CD14-positive monocyte (primary cell): ENCODE measurements around the gene TAF4. TPM values are rescaled to one million over a fixed set of nuclear protein-coding genes. Genes with fewer than 3 reads are reported as not detected.

Experiments used
- DNase-seq, 3 donors: peaks; one replicate each; pipeline ENCODE4 v3.0.0-alpha.2; 2011 to 2022
- H2AFZ ChIP-seq: 2 replicates; pipeline ENCODE4 v1.6.0; 2012; ENCODE audit warnings: mild to moderate bottlenecking, low read depth, low read length, inconsistent platforms; ENCODE audit not compliant: insufficient read depth, poor library complexity, severe bottlenecking
- H3K27ac ChIP-seq, 2 donors: 1 replicate in 1 of 2; 2 replicates in 1 of 2; pipeline ENCODE4 v1.5.1; 2012 to 2013; ENCODE audit warnings: low read length in 2 of 2, control low read depth in 1 of 2, inconsistent platforms in 1 of 2, low read depth in 1 of 2, mild to moderate bottlenecking in 1 of 2
- H3K27me3 ChIP-seq, 2 donors: one replicate each; pipeline versions ENCODE4 v1.6.0 to v1.6.1; 2011 to 2013; ENCODE audit warnings: low read length in 2 of 2; ENCODE audit not compliant: control insufficient read depth in 2 of 2, insufficient read depth in 2 of 2
- H3K36me3 ChIP-seq, 2 donors: replicated peaks in 1 of 2; 1 replicate in 1 of 2; 2 replicates in 1 of 2; pipeline versions ENCODE4 v1.5.1 to v1.6.1; 2012 to 2013; ENCODE audit warnings: low read length in 2 of 2, control low read depth in 1 of 2, inconsistent platforms in 1 of 2, mild to moderate bottlenecking in 1 of 2; ENCODE audit not compliant: insufficient read depth in 2 of 2, control insufficient read depth in 1 of 2
- H3K4me1 ChIP-seq, 2 donors: 1 replicate in 1 of 2; 2 replicates in 1 of 2; pipeline versions ENCODE4 v1.5.1 to v1.6.1; 2012 to 2013; ENCODE audit warnings: low read length in 2 of 2, control low read depth in 1 of 2, inconsistent platforms in 1 of 2, mild to moderate bottlenecking in 1 of 2, moderate library complexity in 1 of 2; ENCODE audit not compliant: insufficient read depth in 2 of 2, control insufficient read depth in 1 of 2
- H3K4me2 ChIP-seq: replicated peaks from 2 replicates; pipeline ENCODE3; 2012; ENCODE audit warnings: low read length, moderate library complexity, mild to moderate bottlenecking; ENCODE audit not compliant: poor library complexity, severe bottlenecking; ENCODE audit errors: extremely low read depth
- H3K4me3 ChIP-seq, 3 experiments: fragments of 200-600 bp in 1 of 3; sonication (generic) in 1 of 3; replicated peaks in 1 of 3; 1 replicate in 2 of 3; 2 replicates in 1 of 3; pipeline ENCODE4 v1.5.1; 2011 to 2013; ENCODE audit warnings: low read length in 3 of 3, mild to moderate bottlenecking in 3 of 3, control low read depth in 2 of 3, low read depth in 2 of 3, inconsistent platforms in 1 of 3, moderate library complexity in 1 of 3
- H3K79me2 ChIP-seq: 2 replicates; pipeline ENCODE4 v1.6.0; 2012; ENCODE audit warnings: mild to moderate bottlenecking, control low read depth, inconsistent platforms, low read length, moderate library complexity; ENCODE audit not compliant: insufficient read depth
- H3K9ac ChIP-seq: 2 replicates; pipeline ENCODE4 v1.6.0; 2017; ENCODE audit warnings: low read length, mild to moderate bottlenecking; ENCODE audit not compliant: insufficient read depth, poor library complexity, severe bottlenecking
- H3K9me3 ChIP-seq, 2 donors: replicated peaks in 1 of 2; 1 replicate in 1 of 2; 2 replicates in 1 of 2; pipeline versions ENCODE4 v1.5.1 to v1.6.1; 2012 to 2013; ENCODE audit warnings: low read length in 2 of 2, control low read depth in 1 of 2; ENCODE audit not compliant: control insufficient read depth in 1 of 2, insufficient read depth in 1 of 2
- H4K20me1 ChIP-seq: 2 replicates; pipeline ENCODE4 v1.6.0; 2012; ENCODE audit warnings: mild to moderate bottlenecking, low read length, control low read depth, moderate library complexity; ENCODE audit not compliant: insufficient read depth
- H3K27ac Mint-ChIP-seq, 7 donors: one replicate each; pipeline ENCODE4 v1.8.0; 2020; ENCODE audit warnings: mild to moderate bottlenecking in 7 of 7, mixed read lengths in 7 of 7, moderate library complexity in 6 of 7, inconsistent platforms in 2 of 7
- H3K27me3 Mint-ChIP-seq, 3 donors: one replicate each; pipeline ENCODE4 v1.8.0; 2021 to 2022; ENCODE audit warnings: low read depth in 3 of 3, mild to moderate bottlenecking in 3 of 3, mixed read lengths in 3 of 3, moderate library complexity in 3 of 3, inconsistent platforms in 1 of 3
- H3K36me3 Mint-ChIP-seq, 2 donors: one replicate each; pipeline ENCODE4 v1.8.0; 2020; ENCODE audit warnings: mixed read lengths in 2 of 2, inconsistent platforms in 1 of 2, mild to moderate bottlenecking in 1 of 2
- H3K4me1 Mint-ChIP-seq: one replicate; pipeline ENCODE4 v1.8.0; 2020; ENCODE audit warnings: mild to moderate bottlenecking, mixed read lengths
- H3K4me3 Mint-ChIP-seq, 2 donors: one replicate each; pipeline ENCODE4 v1.8.0; 2020; ENCODE audit warnings: mild to moderate bottlenecking in 2 of 2, mixed read lengths in 2 of 2, moderate library complexity in 1 of 2
- H3K9me3 Mint-ChIP-seq, 7 donors: one replicate each; pipeline ENCODE4 v1.8.0; 2020 to 2022; ENCODE audit warnings: mixed read lengths in 7 of 7, mild to moderate bottlenecking in 6 of 7, moderate library complexity in 6 of 7, inconsistent platforms in 2 of 7
- WGBS: methylation state at CpG from one replicate; pipeline ENCODE4 v1.1.5; 2013; ENCODE audit warnings: missing lambda C conversion rate; ENCODE audit not compliant: insufficient coverage; 5-methylcytosine and 5-hydroxymethylcytosine counted together
- intact Hi-C, 2 donors: fragments of 100-400 bp; cut with micrococcal nuclease; formaldehyde crosslinking; loops; one replicate each; pipeline versions ENCODE4 v1.15.0 to v1.15.1; 2023
- polyA plus RNA-seq, 3 donors: library from polyadenylated mRNA; depleted of rRNA in 1 of 3; unstranded in 2 of 3; stranded (reverse) in 1 of 3; fragments of 300-500 nt in 2 of 3; fragments of >200 nt in 1 of 3; fragmentation: Illumina TruSeq in 2 of 3; gene quantifications; 1 replicate in 2 of 3; 2 replicates in 1 of 3; pipeline ENCODE4 v1.2.3, GENCODE V29; 2012 to 2021
- TF ChIP-seq, protein P1 (sequence below): fragments of 200-600 bp; IDR thresholded peaks from one replicate; pipeline ENCODE4 v1.8.0; 2022; ENCODE audit warnings: antibody characterized with exemption, mild to moderate bottlenecking

Gene TAF4
- polyA plus RNA-seq, 3 donors, result 0.48 to 14.9 (median 0.99) TPM

- no peaks in the 10 kb centered on the region for H4K20me1 ChIP-seq
- H3K27me3 ChIP-seq, result no peaks in the 10 kb centered on the region
- DNase-seq, result no peak
- H3K79me2 ChIP-seq, result no peaks in the 10 kb centered on the region
- Mint-ChIP-seq H3K9me3 (peaks cover 10 to 27% (median 15%) of the 10 kb centered on the region in 7 donors), H3K27me3 (no peaks in the 10 kb centered on the region), H3K36me3 (peaks cover 47 to 63% of the 10 kb centered on the region in 2 donors), H3K4me3 (no peak overlapping the region), H3K4me1 (no peaks in the 10 kb centered on the region), H3K27ac (no peak overlapping the region)
- H3K9ac ChIP-seq, result no peak overlapping the region
- intact Hi-C loops, result no loop called here
- no peak overlapping the region for H3K4me3 ChIP-seq
- over 99% methylated on average over 10 of the region's 14 CpGs for WGBS
- no peak overlapping the region for H3K4me2 ChIP-seq
- H2AFZ ChIP-seq, result no peak overlapping the region
- TF ChIP-seq, protein P1, sequence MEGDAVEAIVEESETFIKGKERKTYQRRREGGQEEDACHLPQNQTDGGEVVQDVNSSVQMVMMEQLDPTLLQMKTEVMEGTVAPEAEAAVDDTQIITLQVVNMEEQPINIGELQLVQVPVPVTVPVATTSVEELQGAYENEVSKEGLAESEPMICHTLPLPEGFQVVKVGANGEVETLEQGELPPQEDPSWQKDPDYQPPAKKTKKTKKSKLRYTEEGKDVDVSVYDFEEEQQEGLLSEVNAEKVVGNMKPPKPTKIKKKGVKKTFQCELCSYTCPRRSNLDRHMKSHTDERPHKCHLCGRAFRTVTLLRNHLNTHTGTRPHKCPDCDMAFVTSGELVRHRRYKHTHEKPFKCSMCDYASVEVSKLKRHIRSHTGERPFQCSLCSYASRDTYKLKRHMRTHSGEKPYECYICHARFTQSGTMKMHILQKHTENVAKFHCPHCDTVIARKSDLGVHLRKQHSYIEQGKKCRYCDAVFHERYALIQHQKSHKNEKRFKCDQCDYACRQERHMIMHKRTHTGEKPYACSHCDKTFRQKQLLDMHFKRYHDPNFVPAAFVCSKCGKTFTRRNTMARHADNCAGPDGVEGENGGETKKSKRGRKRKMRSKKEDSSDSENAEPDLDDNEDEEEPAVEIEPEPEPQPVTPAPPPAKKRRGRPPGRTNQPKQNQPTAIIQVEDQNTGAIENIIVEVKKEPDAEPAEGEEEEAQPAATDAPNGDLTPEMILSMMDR, result no peak
- peaks cover 16 to 51% of the 10 kb centered on the region in 2 donors for H3K9me3 ChIP-seq
- H3K36me3 ChIP-seq, result peaks cover 44 to 65% of the 10 kb centered on the region in 2 donors
- H3K27ac ChIP-seq, result no peak overlapping the region
- no peaks in the 10 kb centered on the region for H3K4me1 ChIP-seq
Observed at GRCh38 chr20:61974357-61974665, 91.4 kb downstream of the TAF4 start.

- Mint-ChIP-seq H3K4me1 (no peaks in the 10 kb centered on the region), H3K27ac (peak overlapping the region in 1 of 7 donors; percentile 35), H3K4me3 (no peak overlapping the region), H3K27me3 (no peaks in the 10 kb centered on the region), H3K36me3 (peaks cover 44 to 58% of the 10 kb centered on the region in 2 donors), H3K9me3 (peaks cover 10 to 22% (median 15%) of the 10 kb centered on the region in 7 donors)
- Histone ChIP-seq H3K4me1 (no peaks in the 10 kb centered on the region), H3K9me3 (peaks cover 12 to 45% of the 10 kb centered on the region in 2 donors), H3K9ac (no peak overlapping the region), H3K36me3 (peaks cover 42 to 59% of the 10 kb centered on the region in 2 donors), H3K4me3 (no peak overlapping the region), H3K27ac (no peak overlapping the region), H3K27me3 (no peaks in the 10 kb centered on the region), H4K20me1 (no peaks in the 10 kb centered on the region), H3K79me2 (no peaks in the 10 kb centered on the region), H2AFZ (no peak overlapping the region), H3K4me2 (no peak overlapping the region)
- intact Hi-C loops, result no loop called here
- WGBS, result 98% methylated on average over 23 of the region's 25 CpGs
- no peak for DNase-seq
- TF ChIP-seq, protein P1, result no peak
Observed at GRCh38 chr20:61973515-61974356, 91.9 kb downstream of the TAF4 start.
